Measurements from ENCODE around the gene CDC23.

The CDC23 gene

DNA sequence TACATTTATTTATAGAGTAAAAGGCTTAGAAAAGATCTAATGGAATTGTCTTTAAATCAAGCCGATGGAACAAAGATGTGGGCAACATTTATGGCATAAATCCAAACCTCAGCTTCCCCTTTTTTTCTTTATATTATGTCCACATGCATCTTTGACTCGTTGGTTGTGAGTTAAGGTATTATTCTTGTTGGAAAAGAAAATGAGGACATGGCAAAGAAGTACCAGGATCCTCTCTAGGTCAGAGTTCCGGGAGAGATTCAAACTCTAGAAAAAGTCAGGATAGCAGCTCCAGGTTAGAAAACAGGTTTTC, 73.4 kb downstream of the CDC23 start:
- DNase-seq, result no peak

DNA sequence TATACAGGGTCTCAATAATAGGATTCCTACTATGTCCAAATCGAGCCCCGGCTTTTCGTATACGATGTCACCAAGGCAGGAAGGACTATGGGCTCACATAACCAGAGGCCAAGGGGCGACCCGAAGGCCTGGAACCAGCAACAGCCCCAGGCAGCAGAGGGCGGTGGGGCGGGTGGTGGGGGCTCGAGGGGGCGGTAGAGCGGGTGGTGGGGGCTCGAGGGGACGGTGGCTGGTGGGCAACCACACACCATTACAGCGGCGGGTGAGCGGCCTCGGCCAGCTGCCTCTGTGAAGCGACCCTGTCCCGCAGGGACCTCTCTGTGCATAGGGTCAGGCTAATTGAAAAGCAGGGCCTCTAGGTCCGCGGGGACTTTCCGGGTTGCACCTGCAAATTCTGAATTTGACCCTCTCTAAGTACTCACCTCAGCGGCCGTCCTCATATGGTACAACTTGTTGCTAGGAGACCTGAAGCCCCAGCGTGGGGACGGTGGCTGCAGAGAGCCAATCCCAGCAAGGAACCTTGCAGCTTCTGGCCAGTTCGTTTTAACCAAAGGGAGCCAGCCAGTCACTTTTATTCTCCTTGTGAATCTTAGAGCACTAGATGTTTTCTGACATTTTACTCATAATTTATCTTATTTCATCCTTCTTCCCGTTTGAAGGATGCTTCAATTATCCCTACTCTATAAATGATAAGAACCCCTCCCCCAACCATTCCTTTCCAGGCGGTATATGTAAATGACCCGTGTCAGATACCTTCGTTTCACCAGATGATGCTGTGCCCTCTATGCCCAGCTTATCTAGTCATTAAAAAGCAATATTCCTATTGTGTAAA, 74.0 kb downstream of the CDC23 start, which contains the start of gene NME5:
TSS of gene NME5 (minus strand) at position 480 of the 832 bp plus-strand sequence. CDS start 648 bp downstream, outside the sequence.
- DNase-seq, result no peak

Data from stimulated activated naive CD4-positive, alpha-beta T cell treated with Interleukin-2 at 50 U/mL for 16 hours (primary cell).